K562 (cell line): ENCODE results near the gene DNAH8. TPM values are rescaled to one million over a fixed set of nuclear protein-coding genes. Genes with fewer than 3 reads are reported as not detected.

Source experiments
- ATAC-seq: fragments of 200-7000 bp; cut with Tn5 transposase; 3 replicates; pipeline ENCODE4 v1.9.1; 2020; ENCODE audit warnings: moderate library complexity
- BruUV-seq: library from RNA; stranded (reverse); fragments of 400-500 nt; replicated peaks from 2 replicates; lab custom pipeline; 2021; lab: Mats Ljungman, UMichigan
- CTCF ChIA-PET: fragments of 300-600 bp; formaldehyde crosslinking; extraction: SDS; loops from one replicate; lab custom pipeline; 2021; ENCODE audit warnings: low intra/inter-chr PET ratio; lab: Yijun Ruan, JAX
- POLR2A ChIA-PET: fragments of 300-600, 350-650 bp; sonication (Branson Sonifier 250); formaldehyde crosslinking; extraction: SDS; loops from one replicate; lab custom pipeline; 2021; ENCODE audit warnings: antibody characterized with exemption, inconsistent platforms; lab: Yijun Ruan, JAX
- DNase-seq, 4 experiments: peaks; one replicate each; pipeline versions ENCODE4 v3.0.0 to v3.0.0-alpha.2; 2011 to 2018; ENCODE audit warnings: low spot score in 3 of 4, mixed read lengths in 3 of 4; ENCODE audit errors: extremely low read depth in 1 of 4
- FAIRE-seq: peaks from 2 replicates; lab custom pipeline; 2011; peaks lifted over from hg19 to GRCh38; lab: Jason Lieb, UNC
- H2AFZ ChIP-seq: 2 replicates; pipeline ENCODE4 v1.6.0; 2011; ENCODE audit warnings: low read depth, low read length, control low read depth, inconsistent platforms
- H3K27ac ChIP-seq: fragments of 200-600 bp; 3 replicates; pipeline ENCODE4 v1.8.0; 2011; ENCODE audit warnings: low read depth, mild to moderate bottlenecking, control low read depth, inconsistent platforms, low read length, moderate library complexity, mixed read lengths; ENCODE audit errors: extremely low read depth
- H3K27me3 ChIP-seq, 2 experiments: fragments of 300-600 bp in 1 of 2; 2 replicates in 1 of 2; 3 replicates in 1 of 2; pipeline versions ENCODE4 v1.6.0 to v1.8.0; 2011; ENCODE audit warnings: inconsistent platforms in 2 of 2, low read length in 2 of 2, mild to moderate bottlenecking in 1 of 2, mixed read lengths in 1 of 2, moderate library complexity in 1 of 2; ENCODE audit not compliant: control insufficient read depth in 2 of 2, insufficient read depth in 2 of 2
- H3K36me3 ChIP-seq: fragments of 300-600 bp; 3 replicates; pipeline ENCODE4 v1.8.0; 2011; ENCODE audit warnings: mild to moderate bottlenecking, low read length, inconsistent platforms; ENCODE audit not compliant: control insufficient read depth, insufficient read depth
- H3K4me1 ChIP-seq, 2 experiments: fragments of 200-600 bp in 1 of 2; replicated peaks in 1 of 2; 2 replicates in 1 of 2; 3 replicates in 1 of 2; pipeline versions ENCODE4 v1.5.1 to v1.8.0; 2011; ENCODE audit warnings: inconsistent platforms in 2 of 2, low read length in 2 of 2, mild to moderate bottlenecking in 1 of 2, mixed read lengths in 1 of 2, moderate library complexity in 1 of 2; ENCODE audit not compliant: control insufficient read depth in 2 of 2, insufficient read depth in 2 of 2
- H3K4me2 ChIP-seq: 2 replicates; pipeline ENCODE4 v1.6.1; 2011; ENCODE audit warnings: low read length, control low read depth, inconsistent platforms, mixed read lengths; ENCODE audit not compliant: insufficient read depth
- H3K4me3 ChIP-seq: fragments of 200-600 bp; sonication (generic), shearing (Covaris generic); 2 replicates; pipeline ENCODE4 v1.5.1; 2016; ENCODE audit warnings: control low read depth, inconsistent platforms
- H3K79me2 ChIP-seq: fragments of 200-600 bp; 3 replicates; pipeline ENCODE4 v1.8.0; 2011; ENCODE audit warnings: low read length, inconsistent platforms; ENCODE audit not compliant: control insufficient read depth, insufficient read depth
- H3K9ac ChIP-seq, 2 experiments: 2 replicates each; pipeline versions ENCODE4 v1.6.0 to v1.6.1; 2011; ENCODE audit warnings: low read depth in 2 of 2, low read length in 2 of 2, control low read depth in 1 of 2, inconsistent platforms in 1 of 2, mild to moderate bottlenecking in 1 of 2, mixed read lengths in 1 of 2; ENCODE audit not compliant: insufficient read depth in 1 of 2
- H3K9me1 ChIP-seq: one replicate; pipeline ENCODE4 v1.6.0; 2011; ENCODE audit warnings: inconsistent platforms, mild to moderate bottlenecking, low read length, moderate library complexity; ENCODE audit not compliant: control insufficient read depth, insufficient read depth
- H3K9me3 ChIP-seq: replicated peaks from 2 replicates; pipeline ENCODE4 v1.5.1; 2011; ENCODE audit warnings: low read depth, low read length, inconsistent platforms; ENCODE audit not compliant: control insufficient read depth, insufficient read depth
- H4K20me1 ChIP-seq: replicated peaks from 2 replicates; pipeline ENCODE4 v1.6.1; 2011; ENCODE audit warnings: low read length, inconsistent platforms, mixed read lengths; ENCODE audit not compliant: control insufficient read depth, insufficient read depth
- GATAD2B ChIP-seq: fragments of 450-650 bp; IDR thresholded peaks from 2 replicates; pipeline ENCODE4 v1.6.1; 2017; ENCODE audit warnings: mild to moderate bottlenecking, borderline replicate concordance
- POLR2AphosphoS5 ChIP-seq: IDR thresholded peaks from 2 replicates; pipeline ENCODE4 v1.6.1; 2011; ENCODE audit warnings: mild to moderate bottlenecking, low read depth, low read length, moderate library complexity; ENCODE audit not compliant: control insufficient read depth, insufficient read depth
- PYGO2 ChIP-seq: fragments of 450-650 bp; IDR thresholded peaks from 2 replicates; pipeline ENCODE4 v1.6.1; 2016; ENCODE audit warnings: mild to moderate bottlenecking, missing genetic modification characterization, moderate library complexity, missing compliant biosample characterization
- SIX5 ChIP-seq, 2 experiments: IDR thresholded peaks; 2 replicates each; pipeline ENCODE4 v1.6.1; 2011; ENCODE audit warnings: low read length in 2 of 2, borderline replicate concordance in 1 of 2, low read depth in 1 of 2, mild to moderate bottlenecking in 1 of 2, moderate library complexity in 1 of 2; ENCODE audit not compliant: insufficient read depth in 1 of 2
- SPI1 ChIP-seq: IDR thresholded peaks from 2 replicates; pipeline ENCODE4 v1.6.1; 2011; ENCODE audit warnings: low read depth, low read length, control low read depth, borderline replicate concordance
- TCF15 ChIP-seq: fragments of 250-450 bp; sonication (Bioruptor Pico); IDR thresholded peaks from 2 replicates; pipeline ENCODE4 v1.8.0; 2022; ENCODE audit warnings: moderate library complexity, mild to moderate bottlenecking, inconsistent platforms
- ZFP36 ChIP-seq: fragments of 150-350 bp; IDR thresholded peaks from 2 replicates; pipeline ENCODE4 v1.6.1; 2018; ENCODE audit warnings: low read length, low read depth; ENCODE audit not compliant: partially characterized antibody
- WGBS: fragments of 100-300 bp; shearing (Covaris generic); methylation state at CpG from one replicate; pipeline ENCODE4 v1.1.6; 2016; ENCODE audit warnings: low coverage, mixed read lengths; ENCODE audit not compliant: insufficient coverage; ENCODE audit errors: missing lambda C conversion rate; 5-methylcytosine and 5-hydroxymethylcytosine counted together
- in situ Hi-C: fragments of 300-500 bp; cut with MboI; formaldehyde crosslinking; loops from 4 replicates; pipeline ENCODE4 v1.15.0; 2018; ENCODE audit warnings: inconsistent platforms, mixed read lengths
- intact Hi-C: fragments of 100-400 bp; cut with micrococcal nuclease; formaldehyde crosslinking; loops from 2 replicates; pipeline ENCODE4 v1.14.2; 2022
- polyA plus RNA-seq, 8 experiments: library from polyadenylated mRNA; depleted of rRNA in 4 of 8; stranded (reverse) in 5 of 8; unstranded in 3 of 8; fragments of >200 nt; fragmentation: Nextera tagmentation in 2 of 8; fragmentation: Illumina TruSeq in 1 of 8; extraction: Ambion mirVana in 2 of 8; extraction: Trizol in 1 of 8; gene quantifications; 2 replicates each; pipeline versions ENCODE4 v1.2.1 to v1.2.3, GENCODE V29; 2011 to 2014; ENCODE audit warnings: inconsistent platforms in 1 of 8, missing spikeins in 1 of 8
- total RNA-seq, 7 experiments: library from RNA; depleted of rRNA in 6 of 7; stranded (reverse); fragments of >200 nt in 6 of 7; fragmentation: Illumina TruSeq in 2 of 7; extraction: Trizol in 2 of 7; gene quantifications; 2 replicates each; pipeline versions ENCODE4 v1.2.1 to v1.2.3, GENCODE V29; 2011 to 2021; ENCODE audit warnings: low replicate concordance in 1 of 7

DNAH8 gene
- total and polyA plus RNA-seq, 9 of the 15 experiments (the other 6 are each of a cell fraction or from before 2014, with no cell fraction given): 1.2 to 4.2 (median 2.9) TPM

- Histone ChIP-seq H3K4me1 (no peaks in the 10 kb centered on the region), H3K9me3 (no peaks in the 10 kb centered on the region), H4K20me1 (no peaks in the 10 kb centered on the region), H3K9me1 (no peaks in the 10 kb centered on the region), H2AFZ (no peak overlapping the region), H3K27ac (no peak overlapping the region), H3K4me2 (no peak overlapping the region), H3K27me3 (peaks cover 0 to 7% of the 10 kb centered on the region in 2 experiments; a peak in 1 of 5 replicates), H3K9ac (no peak overlapping the region), H3K4me3 (no peak overlapping the region), H3K79me2 (no peaks in the 10 kb centered on the region), H3K36me3 (no peaks in the 10 kb centered on the region)
- CTCF ChIA-PET: no interaction called here
- TF ChIP-seq PYGO2 (tag): no peak
- no peak for TF ChIP-seq POLR2AphosphoS5
- peak; percentile 82 for TF ChIP-seq SPI1
- no peak for TF ChIP-seq ZFP36
- 0% methylated on average over 2 of the region's 2 CpGs for WGBS
- BruUV-seq: no TSS peak
- DNase-seq: no peak
- FAIRE-seq: no peak
- in situ Hi-C loops: no loop called here
- POLR2A ChIA-PET: no interaction called here
- intact Hi-C loops: no loop called here
- no peak for ATAC-seq
These were observed 244.0 kb downstream of the DNAH8 start for GRCh38 chr6:38959138-38959537.

GRCh38 chr6:38968702-38969149 lies 253.6 kb downstream of the DNAH8 start:
- POLR2A ChIA-PET: interaction anchor here (0.6 to 0.7 kb wide), 2 partner anchors 10 to 43 kb away, joined by 3 read pairs; no protein-coding TSS in a partner anchor
- Histone ChIP-seq H3K27ac (no peak overlapping the region), H3K9me3 (no peaks in the 10 kb centered on the region), H3K4me3 (no peak overlapping the region), H3K27me3 (no peaks in the 10 kb centered on the region), H3K79me2 (no peaks in the 10 kb centered on the region), H3K4me2 (no peak overlapping the region), H4K20me1 (no peaks in the 10 kb centered on the region), H3K9me1 (no peaks in the 10 kb centered on the region), H2AFZ (peak overlapping the region; percentile 20; the same call in 1 of the 2 replicates), H3K9ac (no peak overlapping the region), H3K4me1 (peaks cover 0 to 5% of the 10 kb centered on the region in 2 experiments; a peak in 2 of 5 replicates), H3K36me3 (no peaks in the 10 kb centered on the region)
- no TSS peak for BruUV-seq
- ATAC-seq (peak; percentile 42; the same call in 2 of the 3 replicates), DNase-seq (peak in 1 of 4 experiments; percentile 25), FAIRE-seq (no peak)
- intact Hi-C loops: no loop called here
- CTCF ChIA-PET: no interaction called here
- in situ Hi-C loops: no loop called here
- no peak for TF ChIP-seq GATAD2B
- TF ChIP-seq SIX5 (IDR thresholded peaks at IDR 0.05; ENCODE audit: borderline replicate concordance in 1 of 2, insufficient read depth in 1 of 2, low read depth in 1 of 2, low read length in 2 of 2): no peak
- no peak for TF ChIP-seq TCF15
